Activated naive CD4-positive, alpha-beta T cell treated with anti-CD3 and anti-CD28 coated beads, Interleukin-2, amount 50 U/mL, for 72 hours (primary cell): Measurements from ENCODE around the gene ZNF816. TPM values are rescaled to one million over a fixed set of nuclear protein-coding genes. Genes with fewer than 3 reads are reported as not detected.
"Not testable (repeated sequence)": the region's sequence is repeated elsewhere in the genome, so short reads cannot be mapped to it uniquely, and the experiment has no call there.

Experiments
- ATAC-seq, 2 donors: fragments of 150-1000 bp; cut with Tn5 transposase; 2 replicates each; pipeline ENCODE4 v1.10.0; 2021; ENCODE audit warnings: mild to moderate bottlenecking in 2 of 2, moderate library complexity in 2 of 2
- DNase-seq, 2 donors: peaks; one replicate each; pipeline ENCODE4 v3.0.0; 2021 to 2022; ENCODE audit warnings: low spot score in 2 of 2
- H3K27ac Mint-ChIP-seq, 2 donors: one replicate each; pipeline ENCODE4 v1.8.0; 2022; ENCODE audit warnings: mild to moderate bottlenecking in 2 of 2, mixed read lengths in 2 of 2
- H3K36me3 Mint-ChIP-seq, 2 donors: one replicate each; pipeline ENCODE4 v1.8.0; 2022; ENCODE audit warnings: mixed read lengths in 2 of 2
- H3K9me3 Mint-ChIP-seq, 2 donors: one replicate each; pipeline ENCODE4 v1.8.0; 2022; ENCODE audit warnings: mixed read lengths in 2 of 2
- total RNA-seq, 2 donors: library from RNA; stranded (reverse); gene quantifications; one replicate each; pipeline ENCODE4 v1.2.3, GENCODE V29; 2022

ZNF816 gene
- total RNA-seq, 2 donors from 2014 or later = 7.0 to 13.0 TPM

- H3K27ac Mint-ChIP-seq, ATAC-seq, DNase-seq: not testable (repeated sequence)
- Mint-ChIP-seq H3K36me3 (peaks cover 36 to 45% of the 10 kb centered on the region in 2 donors), H3K9me3 (peaks cover 23 to 32% of the 10 kb centered on the region in 2 donors)
These were observed 58.5 kb downstream of the ZNF816 start for GRCh38 chr19:52904052-52904780.

- H3K36me3 Mint-ChIP-seq = peaks cover 28 to 52% of the 10 kb centered on the region in 2 donors
- no peak overlapping the region for H3K27ac Mint-ChIP-seq
- DNase-seq = no peak
- peaks cover 23 to 29% of the 10 kb centered on the region in 2 donors for H3K9me3 Mint-ChIP-seq
- no peak for ATAC-seq
These were observed 60.8 kb downstream of the ZNF816 start for GRCh38 chr19:52901842-52902241.

Other genes starting within 250 kb of the ZNF816 start
- 10 to 100 TPM; 17.5 to 19.7 TPM for gene ZNF611, start 227.8 kb downstream of the ZNF816 start, total RNA-seq
- gene ZNF600, start 176.1 kb downstream of the ZNF816 start, total RNA-seq = 1 to 10 TPM; 4.1 to 9.6 TPM
- gene ZNF28, start 141.2 kb downstream of the ZNF816 start, total RNA-seq = 10 to 100 TPM; 14.5 to 16.1 TPM
- 10 to 100 TPM; 10.9 to 16.2 TPM for gene ZNF468, start 105.3 kb downstream of the ZNF816 start, total RNA-seq
- gene ZNF320, start 65.2 kb downstream of the ZNF816 start, total RNA-seq = 1 to 10 TPM; 3.1 to 5.2 TPM
- gene ZNF888, start 39.5 kb downstream of the ZNF816 start, total RNA-seq = 10 to 100 TPM in 1 of 2 donors, 1 to 10 TPM in 1; 4.0 to 11.6 TPM
- gene ERVV-1, start 51.0 kb upstream of the ZNF816 start, total RNA-seq = not detected
- not detected for gene ERVV-2, start 81.9 kb upstream of the ZNF816 start, total RNA-seq
- 10 to 100 TPM; 32.7 to 54.8 TPM for gene ZNF160, start 140.5 kb upstream of the ZNF816 start, total RNA-seq
- 1 to 10 TPM; 1.6 to 2.8 TPM for gene ZNF415, start 170.0 kb upstream of the ZNF816 start, total RNA-seq
- gene ZNF347, start 196.2 kb upstream of the ZNF816 start, total RNA-seq = 1 to 10 TPM; 5.6 TPM
- 1 to 10 TPM; 3.1 to 4.4 TPM for gene ZNF665, start 230.5 kb upstream of the ZNF816 start, total RNA-seq